K562 (cell line): ENCODE measurements around the gene TRAK1. TPM values are rescaled to one million over a fixed set of nuclear protein-coding genes. Genes with fewer than 3 reads are reported as not detected.

Experiments used
- ATF7 ChIP-seq: fragments of 450-650 bp; IDR thresholded peaks from 2 replicates; pipeline ENCODE4 v1.7.1; 2014; ENCODE audit warnings: mild to moderate bottlenecking, moderate library complexity
- EP300 ChIP-seq: IDR thresholded peaks from 2 replicates; pipeline ENCODE4 v1.6.1; 2012; ENCODE audit warnings: low read length, improper control_type of control experiment
- FOXA3 ChIP-seq, 2 experiments: fragments of 450-650 bp in 1 of 2; sonication (generic) in 1 of 2; formaldehyde crosslinking; IDR thresholded peaks in 1 of 2; conservative IDR thresholded peaks in 1 of 2; 2 replicates each; pipeline versions ENCODE4 v1.4.0 to v1.8.0; 2020 to 2022; ENCODE audit warnings: mild to moderate bottlenecking in 2 of 2, missing genetic modification reagents in 1 of 2
- HMBOX1 ChIP-seq: sonication (generic); IDR thresholded peaks from 2 replicates; pipeline ENCODE4 v1.6.1; 2016
- NCOA1 ChIP-seq: fragments of 450-650 bp; IDR thresholded peaks from 2 replicates; pipeline ENCODE4 v1.6.1; 2016; ENCODE audit warnings: low read depth
- NR2C1 ChIP-seq, 2 experiments: fragments of 450-650 bp; IDR thresholded peaks; 2 replicates each; pipeline ENCODE4 v1.6.1; 2017; ENCODE audit warnings: mild to moderate bottlenecking in 2 of 2, antibody characterized with exemption in 1 of 2, inconsistent platforms in 1 of 2, missing compliant biosample characterization in 1 of 2, missing genetic modification characterization in 1 of 2
- SUPT5H ChIP-seq: fragments of 450-650 bp; IDR thresholded peaks from 2 replicates; pipeline ENCODE4 v1.6.1; 2016
- TAL1 ChIP-seq: fragments of 450-650 bp; IDR thresholded peaks from 2 replicates; pipeline ENCODE4 v1.6.1; 2016; ENCODE audit warnings: mild to moderate bottlenecking
- TCF3 ChIP-seq: sonication (generic); formaldehyde crosslinking; IDR thresholded peaks from 2 replicates; pipeline ENCODE4 v1.4.0; 2020; ENCODE audit warnings: mild to moderate bottlenecking, missing genetic modification reagents
- TEAD4 ChIP-seq, 2 experiments: sonication (generic) in 1 of 2; formaldehyde crosslinking in 1 of 2; IDR thresholded peaks; 2 replicates each; pipeline versions ENCODE4 v1.6.1 to v1.8.0; 2012 to 2022; ENCODE audit warnings: borderline replicate concordance in 1 of 2, inconsistent platforms in 1 of 2, low read length in 1 of 2, mild to moderate bottlenecking in 1 of 2, missing genetic modification reagents in 1 of 2
- ZNF316 ChIP-seq: fragments of 450-650 bp; IDR thresholded peaks from 2 replicates; pipeline ENCODE4 v1.6.1; 2016
- ZNF512 ChIP-seq: IDR thresholded peaks from 2 replicates; pipeline ENCODE4 v1.6.1; 2016; ENCODE audit warnings: missing genetic modification characterization, missing compliant biosample characterization
- polyA plus RNA-seq, 8 experiments: library from polyadenylated mRNA; depleted of rRNA in 4 of 8; stranded (reverse) in 5 of 8; unstranded in 3 of 8; fragments of >200 nt; fragmentation: Nextera tagmentation in 2 of 8; fragmentation: Illumina TruSeq in 1 of 8; extraction: Ambion mirVana in 2 of 8; extraction: Trizol in 1 of 8; gene quantifications; 2 replicates each; pipeline versions ENCODE4 v1.2.1 to v1.2.3, GENCODE V29; 2011 to 2014; ENCODE audit warnings: inconsistent platforms in 1 of 8, missing spikeins in 1 of 8
- total RNA-seq, 7 experiments: library from RNA; depleted of rRNA in 6 of 7; stranded (reverse); fragments of >200 nt in 6 of 7; fragmentation: Illumina TruSeq in 2 of 7; extraction: Trizol in 2 of 7; gene quantifications; 2 replicates each; pipeline versions ENCODE4 v1.2.1 to v1.2.3, GENCODE V29; 2011 to 2021; ENCODE audit warnings: low replicate concordance in 1 of 7
- TF ChIP-seq, protein P1 (sequence below): fragments of 450-650 bp; IDR thresholded peaks from 2 replicates; pipeline ENCODE4 v1.6.1; 2018; ENCODE audit not compliant: partially characterized antibody
- TF ChIP-seq, protein P2 (sequence below): fragments of 450-650 bp; IDR thresholded peaks from 2 replicates; pipeline ENCODE4 v1.6.1; 2017; ENCODE audit warnings: antibody characterized with exemption, mild to moderate bottlenecking

TRAK1 gene
- total and polyA plus RNA-seq, 9 of the 15 experiments (the other 6 are each of a cell fraction or from before 2014, with no cell fraction given), result 5.3 to 28.5 (median 17.5) TPM

DNA sequence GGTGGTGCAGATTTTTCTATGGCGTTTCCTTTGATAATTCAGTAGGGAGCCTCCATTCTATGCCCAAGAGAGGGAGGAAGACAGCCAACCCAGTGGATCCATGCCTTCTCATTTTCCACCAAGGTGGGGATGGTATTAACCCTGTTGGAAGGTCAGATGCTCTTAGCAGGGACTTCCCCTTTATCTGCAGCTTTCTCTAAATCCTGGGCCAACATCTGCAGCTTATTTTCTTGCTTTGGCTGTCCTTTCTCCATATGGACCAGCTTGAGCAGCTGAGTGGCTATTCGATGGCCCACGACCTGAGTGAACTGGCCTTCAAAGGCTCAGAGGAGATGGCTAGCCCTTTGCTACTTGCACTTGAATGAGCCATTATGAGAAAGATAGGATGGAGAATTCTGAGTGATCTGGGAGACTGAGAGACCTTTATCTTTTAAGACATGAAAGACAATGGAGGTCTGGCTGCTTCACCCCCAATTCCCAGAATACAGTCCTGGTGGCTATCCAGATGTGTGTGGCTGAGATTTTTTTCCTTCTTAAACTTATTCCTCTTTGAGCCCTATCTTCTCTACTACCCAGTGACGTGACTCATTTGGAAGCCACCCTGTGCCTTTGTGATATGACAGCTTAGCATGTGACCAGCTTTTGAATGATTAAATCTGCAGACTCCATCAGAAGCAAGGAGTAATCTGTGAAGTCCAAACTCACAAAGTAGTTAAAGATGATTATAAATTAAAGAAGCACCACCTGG, 39.6 kb upstream of the TRAK1 start (continued):
- peak; percentile 77 for TF ChIP-seq TEAD4 (IDR thresholded peaks at IDR 0.05; ENCODE audit: low read length)
- TF ChIP-seq TEAD4 (CRISPR knock-in tag; IDR thresholded peaks at IDR 0.05; ENCODE audit: borderline replicate concordance), result no peak
- no peak for TF ChIP-seq FOXA3 (CRISPR knock-in tag; conservative IDR thresholded peaks at IDR 0.05 in 1 of 2, IDR thresholded peaks at IDR 0.05 in 1 of 2)
- TF ChIP-seq, protein P1, sequence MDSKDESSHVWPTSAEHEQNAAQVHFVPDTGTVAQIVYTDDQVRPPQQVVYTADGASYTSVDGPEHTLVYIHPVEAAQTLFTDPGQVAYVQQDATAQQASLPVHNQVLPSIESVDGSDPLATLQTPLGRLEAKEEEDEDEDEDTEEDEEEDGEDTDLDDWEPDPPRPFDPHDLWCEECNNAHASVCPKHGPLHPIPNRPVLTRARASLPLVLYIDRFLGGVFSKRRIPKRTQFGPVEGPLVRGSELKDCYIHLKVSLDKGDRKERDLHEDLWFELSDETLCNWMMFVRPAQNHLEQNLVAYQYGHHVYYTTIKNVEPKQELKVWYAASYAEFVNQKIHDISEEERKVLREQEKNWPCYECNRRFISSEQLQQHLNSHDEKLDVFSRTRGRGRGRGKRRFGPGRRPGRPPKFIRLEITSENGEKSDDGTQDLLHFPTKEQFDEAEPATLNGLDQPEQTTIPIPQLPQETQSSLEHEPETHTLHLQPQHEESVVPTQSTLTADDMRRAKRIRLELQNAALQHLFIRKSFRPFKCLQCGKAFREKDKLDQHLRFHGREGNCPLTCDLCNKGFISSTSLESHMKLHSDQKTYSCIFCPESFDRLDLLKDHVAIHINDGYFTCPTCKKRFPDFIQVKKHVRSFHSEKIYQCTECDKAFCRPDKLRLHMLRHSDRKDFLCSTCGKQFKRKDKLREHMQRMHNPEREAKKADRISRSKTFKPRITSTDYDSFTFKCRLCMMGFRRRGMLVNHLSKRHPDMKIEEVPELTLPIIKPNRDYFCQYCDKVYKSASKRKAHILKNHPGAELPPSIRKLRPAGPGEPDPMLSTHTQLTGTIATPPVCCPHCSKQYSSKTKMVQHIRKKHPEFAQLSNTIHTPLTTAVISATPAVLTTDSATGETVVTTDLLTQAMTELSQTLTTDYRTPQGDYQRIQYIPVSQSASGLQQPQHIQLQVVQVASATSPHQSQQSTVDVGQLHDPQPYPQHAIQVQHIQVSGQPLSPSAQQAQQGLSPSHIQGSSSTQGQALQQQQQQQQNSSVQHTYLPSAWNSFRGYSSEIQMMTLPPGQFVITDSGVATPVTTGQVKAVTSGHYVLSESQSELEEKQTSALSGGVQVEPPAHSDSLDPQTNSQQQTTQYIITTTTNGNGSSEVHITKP, result no peak
- TF ChIP-seq, protein P2, sequence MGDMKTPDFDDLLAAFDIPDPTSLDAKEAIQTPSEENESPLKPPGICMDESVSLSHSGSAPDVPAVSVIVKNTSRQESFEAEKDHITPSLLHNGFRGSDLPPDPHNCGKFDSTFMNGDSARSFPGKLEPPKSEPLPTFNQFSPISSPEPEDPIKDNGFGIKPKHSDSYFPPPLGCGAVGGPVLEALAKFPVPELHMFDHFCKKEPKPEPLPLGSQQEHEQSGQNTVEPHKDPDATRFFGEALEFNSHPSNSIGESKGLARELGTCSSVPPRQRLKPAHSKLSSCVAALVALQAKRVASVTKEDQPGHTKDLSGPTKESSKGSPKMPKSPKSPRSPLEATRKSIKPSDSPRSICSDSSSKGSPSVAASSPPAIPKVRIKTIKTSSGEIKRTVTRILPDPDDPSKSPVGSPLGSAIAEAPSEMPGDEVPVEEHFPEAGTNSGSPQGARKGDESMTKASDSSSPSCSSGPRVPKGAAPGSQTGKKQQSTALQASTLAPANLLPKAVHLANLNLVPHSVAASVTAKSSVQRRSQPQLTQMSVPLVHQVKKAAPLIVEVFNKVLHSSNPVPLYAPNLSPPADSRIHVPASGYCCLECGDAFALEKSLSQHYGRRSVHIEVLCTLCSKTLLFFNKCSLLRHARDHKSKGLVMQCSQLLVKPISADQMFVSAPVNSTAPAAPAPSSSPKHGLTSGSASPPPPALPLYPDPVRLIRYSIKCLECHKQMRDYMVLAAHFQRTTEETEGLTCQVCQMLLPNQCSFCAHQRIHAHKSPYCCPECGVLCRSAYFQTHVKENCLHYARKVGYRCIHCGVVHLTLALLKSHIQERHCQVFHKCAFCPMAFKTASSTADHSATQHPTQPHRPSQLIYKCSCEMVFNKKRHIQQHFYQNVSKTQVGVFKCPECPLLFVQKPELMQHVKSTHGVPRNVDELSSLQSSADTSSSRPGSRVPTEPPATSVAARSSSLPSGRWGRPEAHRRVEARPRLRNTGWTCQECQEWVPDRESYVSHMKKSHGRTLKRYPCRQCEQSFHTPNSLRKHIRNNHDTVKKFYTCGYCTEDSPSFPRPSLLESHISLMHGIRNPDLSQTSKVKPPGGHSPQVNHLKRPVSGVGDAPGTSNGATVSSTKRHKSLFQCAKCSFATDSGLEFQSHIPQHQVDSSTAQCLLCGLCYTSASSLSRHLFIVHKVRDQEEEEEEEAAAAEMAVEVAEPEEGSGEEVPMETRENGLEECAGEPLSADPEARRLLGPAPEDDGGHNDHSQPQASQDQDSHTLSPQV, result no peak
- peak; percentile 54; the same call in 1 of the 2 replicates for TF ChIP-seq ATF7
- 0 out of 2 replicates have a peak, but pooled peaks have one; percentile 32 for TF ChIP-seq HMBOX1
- TF ChIP-seq TAL1, result peak; percentile 45
- no peak for TF ChIP-seq ZNF316
- TF ChIP-seq NCOA1, result no peak
- TF ChIP-seq EP300, result peak; percentile 42; the same call in 1 of the 2 replicates
- TF ChIP-seq SUPT5H, result no peak
- peak; percentile 65 for TF ChIP-seq TCF3 (CRISPR knock-in tag)
- no peak for TF ChIP-seq ZNF512 (tag)
- TF ChIP-seq NR2C1 (IDR thresholded peaks at IDR 0.05), result no peak
- no peak for TF ChIP-seq NR2C1 (tag; IDR thresholded peaks at IDR 0.05)
